ENCODE results near the gene ACOXL.

Gene ACOXL

DNA sequence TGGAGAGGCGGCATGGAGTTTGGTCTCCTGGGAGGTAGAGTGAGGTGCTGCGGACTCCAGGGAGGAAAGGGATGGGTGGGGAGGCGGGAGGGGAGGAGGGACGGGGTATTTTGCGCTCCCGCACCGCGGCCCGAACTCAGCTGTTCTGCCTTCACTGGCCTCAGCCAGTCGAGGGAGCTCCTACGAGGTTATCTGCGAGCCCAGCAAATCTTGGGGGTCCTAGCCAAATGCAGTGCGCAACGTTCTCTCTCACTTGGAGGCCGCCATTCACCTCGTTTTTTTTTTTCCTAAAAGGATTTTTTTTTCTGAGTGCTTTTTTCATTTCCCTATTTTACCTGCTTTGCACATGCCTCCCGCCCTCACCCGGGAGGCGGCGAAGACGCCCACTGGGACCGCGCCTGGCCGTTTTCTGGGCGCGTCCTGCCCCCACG lies 387.5 kb downstream of the ACOXL start:
- no peak for DNase-seq

DNA sequence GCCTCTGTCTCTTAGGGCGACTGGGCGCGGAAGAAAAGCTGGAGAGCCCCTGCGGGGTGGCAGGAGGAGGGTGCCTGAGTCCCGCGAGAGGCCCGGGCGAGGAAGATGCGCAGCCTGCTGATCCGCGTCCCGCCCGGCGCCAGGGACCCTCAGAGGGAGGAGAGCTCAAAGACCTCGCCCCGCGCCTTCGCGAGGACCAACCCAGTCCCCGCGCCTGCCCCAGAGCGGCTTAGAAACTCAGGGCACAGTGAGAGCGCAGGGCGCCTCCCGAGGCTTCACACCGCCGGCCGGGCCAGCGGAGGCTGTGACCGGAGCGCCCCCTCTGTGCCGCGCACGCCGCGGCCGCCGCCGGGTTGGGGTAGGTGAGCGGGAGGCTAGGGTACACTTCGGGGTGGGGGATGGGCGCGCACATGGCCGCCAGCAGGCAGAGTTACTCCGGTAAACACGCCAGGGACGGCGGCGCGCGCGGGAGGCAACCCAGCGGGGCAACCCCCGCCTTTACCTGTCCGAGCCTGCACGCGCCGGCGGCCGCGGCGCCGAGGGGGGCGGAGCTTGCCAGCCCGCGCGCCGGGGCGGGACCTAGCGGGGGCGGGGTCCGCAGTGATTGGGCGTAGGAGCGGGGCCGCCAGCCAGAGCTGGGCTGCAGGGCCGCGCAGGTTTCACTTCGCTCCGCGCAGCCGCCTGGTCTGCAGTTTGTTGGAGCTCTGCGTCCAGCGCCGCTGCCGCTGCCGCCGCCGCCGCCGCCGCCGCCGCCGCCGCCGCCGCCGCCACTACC lies 388.1 kb downstream of the ACOXL start, which contains the start of gene BCL2L11:
Gene BCL2L11 (plus strand): TSS at position 662 of the 775 bp plus-strand sequence. CDS start 2,832 bp downstream, outside the sequence.
- peak; percentile 90 for DNase-seq

DNA sequence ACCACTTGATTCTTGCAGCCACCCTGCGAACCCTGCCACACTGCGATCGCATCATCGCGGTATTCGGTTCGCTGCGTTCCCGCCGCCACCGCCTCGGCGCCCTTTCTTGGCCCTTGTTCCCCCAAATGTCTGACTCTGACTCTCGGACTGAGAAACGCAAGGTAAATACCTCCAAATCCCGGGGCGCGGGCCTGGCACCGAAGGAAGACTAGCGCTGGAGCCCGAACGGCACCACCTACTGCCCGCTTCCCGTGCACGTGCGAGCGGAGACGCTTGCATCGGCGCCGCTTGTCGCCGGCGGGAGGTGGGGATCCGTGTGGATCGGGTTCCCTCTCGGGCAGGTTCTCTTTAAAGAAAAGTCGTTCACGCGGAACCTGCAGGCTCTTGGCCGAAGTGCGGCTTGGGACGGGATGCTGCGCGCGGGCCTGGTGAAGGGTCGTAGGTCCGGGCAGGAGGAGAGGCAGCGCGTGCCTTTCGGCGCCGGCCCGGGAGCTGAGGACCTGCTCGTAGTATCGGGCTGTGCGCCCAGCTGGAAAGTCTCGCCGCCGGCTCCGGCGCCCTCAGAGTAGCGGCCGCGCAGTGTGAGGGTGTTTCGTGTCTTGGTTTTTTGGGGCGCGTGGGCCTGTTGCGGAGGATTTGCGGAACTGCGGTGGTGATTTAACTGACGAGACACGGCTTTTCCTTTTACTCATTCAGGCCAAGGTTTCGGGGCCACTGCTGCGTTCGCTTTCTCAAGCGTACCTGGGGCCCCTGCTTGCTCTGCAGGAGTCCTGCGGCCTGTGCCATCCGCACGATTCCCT lies 388.9 kb downstream of the ACOXL start:
- peak; percentile 42 for DNase-seq

DNA sequence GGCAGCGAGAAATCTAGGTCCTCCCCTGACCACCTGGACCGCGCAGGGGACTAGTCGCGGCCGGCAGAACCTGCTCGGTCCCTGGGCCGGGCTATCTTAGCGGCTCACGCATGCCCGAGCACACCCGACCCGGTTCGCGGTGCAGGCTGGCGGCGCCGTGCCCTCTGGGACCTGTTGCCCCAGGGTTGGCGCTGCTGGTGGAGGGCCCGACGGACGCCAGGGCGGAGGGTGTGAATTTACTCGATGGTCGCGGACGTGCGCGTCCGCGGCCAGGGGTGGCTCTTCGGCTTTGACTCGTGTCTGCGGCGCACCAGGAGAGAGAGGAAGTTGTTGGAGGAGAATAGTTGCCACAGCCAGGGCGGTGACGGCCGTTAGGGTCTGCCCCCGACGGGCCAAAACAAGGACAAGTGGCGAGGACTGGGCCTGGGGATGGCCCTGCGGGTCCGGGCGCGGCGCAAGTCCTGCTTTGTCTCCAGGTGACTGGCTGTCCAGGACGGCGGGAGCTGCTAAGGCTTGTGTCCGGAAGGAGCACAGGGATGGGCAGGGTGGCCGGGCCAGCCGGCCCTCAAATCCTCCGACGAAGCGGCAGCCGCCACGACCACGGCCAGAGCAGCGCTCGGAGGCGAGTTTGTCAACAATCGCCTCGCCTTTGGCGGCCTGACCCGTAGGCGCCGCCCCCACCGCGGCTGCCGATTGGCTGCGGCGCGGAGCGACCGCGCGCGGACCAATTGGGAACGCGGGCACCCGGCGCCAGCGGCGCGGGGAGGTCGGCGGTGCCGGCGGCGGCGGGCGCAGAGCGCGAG lies 389.7 kb downstream of the ACOXL start:
- DNase-seq: peak; percentile 86

DNA sequence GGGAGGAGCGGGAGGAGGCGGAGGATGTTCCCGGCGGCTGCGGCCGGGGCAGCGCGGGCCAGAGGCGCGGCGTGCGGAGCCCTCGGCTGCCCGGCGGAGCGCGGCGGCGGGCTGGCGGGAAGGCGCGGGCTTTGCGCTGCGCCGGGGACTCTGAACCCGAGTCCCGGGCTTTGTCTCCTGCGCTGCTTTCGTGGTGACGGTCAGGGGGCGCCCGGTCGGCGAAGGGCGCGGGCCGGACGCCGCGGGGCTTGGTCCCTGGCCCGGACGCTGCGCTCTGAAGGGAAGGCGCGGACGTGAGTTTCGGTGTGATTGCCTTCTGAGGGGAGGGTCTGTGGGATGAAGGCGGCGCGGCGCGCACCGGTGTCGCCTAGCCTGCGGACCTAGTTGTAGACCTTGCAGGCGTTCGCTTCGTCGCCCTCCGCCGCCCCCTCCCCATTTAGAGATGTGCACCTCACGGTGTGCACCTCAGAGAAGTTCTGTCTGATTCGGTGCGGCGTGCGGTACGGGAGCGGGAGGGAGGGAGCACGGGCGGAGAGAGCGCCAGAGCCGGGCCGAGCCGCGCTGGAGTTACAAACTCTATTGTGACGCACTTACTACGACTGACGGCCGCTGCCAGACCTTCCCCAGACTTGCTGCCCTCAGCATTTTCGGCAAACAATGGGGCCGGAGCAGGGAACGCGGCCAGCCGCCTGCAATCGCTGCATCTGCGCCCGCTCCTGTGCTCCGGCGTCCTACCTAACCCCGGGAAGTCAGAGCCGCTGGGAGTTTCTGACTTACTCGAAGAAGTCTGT lies 390.5 kb downstream of the ACOXL start:
- peak; percentile 34 for DNase-seq

DNA sequence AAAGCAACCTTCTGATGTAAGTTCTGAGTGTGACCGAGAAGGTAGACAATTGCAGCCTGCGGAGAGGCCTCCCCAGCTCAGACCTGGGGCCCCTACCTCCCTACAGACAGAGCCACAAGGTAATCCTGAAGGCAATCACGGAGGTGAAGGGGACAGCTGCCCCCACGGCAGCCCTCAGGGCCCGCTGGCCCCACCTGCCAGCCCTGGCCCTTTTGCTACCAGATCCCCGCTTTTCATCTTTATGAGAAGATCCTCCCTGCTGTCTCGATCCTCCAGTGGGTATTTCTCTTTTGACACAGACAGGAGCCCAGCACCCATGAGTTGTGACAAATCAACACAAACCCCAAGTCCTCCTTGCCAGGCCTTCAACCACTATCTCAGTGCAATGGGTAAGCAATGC lies 391.4 kb downstream of the ACOXL start:
- no peak for DNase-seq

DNA sequence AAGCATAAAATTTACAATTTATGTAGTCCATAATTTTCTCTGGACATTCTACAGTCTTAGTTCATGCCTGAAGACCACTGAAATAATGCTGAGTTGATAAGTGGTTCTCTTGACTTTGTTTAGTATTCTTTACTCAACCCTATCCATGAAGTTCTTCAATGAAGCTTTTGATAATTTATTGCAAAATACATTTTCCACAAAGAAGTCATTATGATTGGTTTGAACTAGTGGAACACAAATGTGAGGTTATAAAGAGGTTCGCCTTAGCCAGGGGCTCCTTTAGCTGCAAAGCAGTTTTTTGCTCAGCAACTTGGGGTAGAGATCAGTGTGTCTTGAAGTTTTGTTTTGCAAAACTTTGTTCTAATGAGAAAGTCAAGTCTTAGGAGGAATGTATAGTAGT lies 394.2 kb downstream of the ACOXL start:
- DNase-seq: no peak

DNA sequence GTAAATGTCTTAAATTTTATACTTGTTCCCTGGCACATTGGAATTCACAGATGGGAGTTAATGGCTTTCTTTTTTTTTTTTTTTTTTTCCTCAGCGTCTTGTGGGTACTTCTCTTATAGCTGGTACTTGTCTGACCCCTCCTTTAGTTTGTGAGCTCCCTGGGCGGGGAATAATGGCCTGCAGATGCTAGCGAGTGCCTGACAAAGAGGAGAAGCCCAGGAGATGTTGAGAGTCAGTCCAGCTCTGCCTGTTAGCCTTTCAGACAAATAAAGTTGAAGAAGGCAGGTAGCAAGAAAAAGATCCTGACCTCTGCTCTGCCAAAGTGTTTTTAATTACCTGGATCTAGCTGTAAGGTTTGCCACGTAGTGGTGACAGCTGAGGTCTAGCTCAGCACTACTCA lies 395.0 kb downstream of the ACOXL start:
- DNase-seq: no peak

DNA sequence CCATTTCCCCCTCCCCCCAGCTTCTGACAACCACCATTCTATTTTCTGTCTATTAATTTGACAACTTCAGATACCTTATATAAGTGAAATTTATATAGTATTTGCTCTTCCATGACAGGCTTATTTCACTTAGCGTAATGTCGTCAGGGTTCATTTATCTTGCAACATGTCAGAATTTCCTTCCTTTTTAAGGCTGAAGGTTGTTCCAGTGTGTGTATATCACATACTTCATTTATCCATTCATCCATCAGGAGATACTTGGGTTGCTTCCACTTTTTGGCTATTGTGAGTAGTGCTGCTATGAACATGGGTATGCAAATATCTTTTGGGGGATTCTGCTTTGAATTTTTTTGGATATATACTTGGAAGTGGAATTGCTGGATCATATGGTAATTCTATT lies 395.7 kb downstream of the ACOXL start:
- no peak for DNase-seq

DNA sequence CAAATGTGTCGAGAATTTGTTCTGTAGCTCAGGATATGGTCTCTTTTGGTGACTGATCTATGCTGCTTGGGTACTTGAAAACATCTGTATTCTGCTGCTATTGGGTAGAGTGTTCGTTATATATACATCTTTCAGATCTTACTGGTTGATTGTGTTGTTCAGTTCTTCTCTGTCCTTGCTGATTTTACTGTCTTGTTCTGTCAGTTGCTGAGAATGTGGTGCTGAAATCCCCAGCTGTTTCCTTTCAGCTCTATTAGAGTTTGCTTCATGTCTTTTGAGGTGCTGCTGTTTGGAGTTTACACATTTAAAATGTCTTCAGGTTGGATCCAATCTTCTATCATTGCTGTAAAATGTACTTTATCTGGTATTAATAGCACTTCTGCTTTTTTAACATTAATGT lies 401.2 kb downstream of the ACOXL start:
- no peak for DNase-seq

DNA sequence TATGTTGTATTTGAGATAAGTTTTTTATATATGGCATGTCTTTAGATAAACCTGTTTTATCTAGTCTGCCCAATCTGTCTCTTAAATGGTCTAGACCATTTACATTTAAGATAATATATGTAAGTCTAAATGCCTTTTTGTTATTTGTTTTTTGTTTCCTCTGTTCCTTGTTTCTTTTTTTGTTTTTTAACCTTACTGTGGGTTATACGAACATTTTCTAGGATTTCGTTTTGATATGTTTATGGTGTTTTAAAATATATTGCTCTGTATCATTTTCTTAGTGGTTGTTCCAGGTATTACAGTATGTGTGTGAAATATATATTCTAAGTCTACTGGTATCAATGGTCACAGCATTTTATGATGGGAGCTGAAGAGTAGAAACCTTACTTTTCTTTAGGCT lies 401.7 kb downstream of the ACOXL start:
- DNase-seq: no peak

DNA sequence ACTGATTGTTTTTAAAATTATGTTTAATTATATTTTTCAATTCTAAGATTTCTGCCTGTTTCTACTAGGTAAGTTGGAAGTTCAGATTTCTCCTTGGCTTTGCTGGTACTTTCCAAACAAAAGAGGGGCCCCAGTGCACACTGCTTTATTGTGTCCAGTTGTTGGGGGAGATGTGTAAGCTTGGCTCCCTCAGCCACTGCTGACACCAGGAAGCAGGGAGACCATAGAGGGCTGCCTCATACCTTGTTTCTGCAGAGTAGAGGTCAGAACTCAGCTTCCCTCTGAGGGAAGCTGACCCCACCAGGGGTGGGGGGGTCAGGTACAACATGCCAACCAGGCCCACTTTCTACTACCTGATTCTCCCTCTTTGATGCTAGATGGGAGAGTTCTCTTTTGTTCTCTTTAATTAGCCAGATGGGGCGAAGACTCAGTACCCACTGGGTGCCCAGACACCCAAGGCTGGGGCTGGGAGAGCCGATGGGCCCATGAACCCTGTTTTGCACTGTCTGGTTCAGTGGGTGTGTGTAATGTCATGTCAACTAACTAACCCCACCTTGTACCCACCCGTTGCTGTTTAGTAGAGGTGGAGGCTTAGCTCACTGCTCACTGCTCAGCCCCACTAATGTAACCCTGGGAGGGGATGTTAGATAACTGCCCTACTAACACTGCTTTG lies 403.0 kb downstream of the ACOXL start:
- DNase-seq: no peak

DNA sequence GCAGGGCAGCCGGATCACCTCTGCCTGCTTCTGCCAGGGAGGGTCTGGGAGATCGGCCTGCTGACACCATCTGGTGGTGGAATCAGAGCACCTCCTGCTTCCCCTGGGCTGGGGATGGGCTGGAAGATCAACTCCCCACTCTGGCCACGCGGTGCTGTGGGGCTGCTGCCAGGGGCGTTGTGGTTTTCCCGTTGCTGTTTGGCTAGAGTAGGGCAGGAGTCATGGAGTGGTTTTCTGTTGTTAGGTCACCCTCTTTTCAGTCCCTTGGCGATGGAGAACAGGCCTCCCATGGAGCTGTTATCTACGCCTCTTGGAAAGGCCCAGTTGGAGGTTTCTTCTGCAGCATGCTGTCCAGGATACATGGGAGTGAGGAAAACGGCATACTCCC lies 403.5 kb downstream of the ACOXL start:
- no peak for DNase-seq

DNA sequence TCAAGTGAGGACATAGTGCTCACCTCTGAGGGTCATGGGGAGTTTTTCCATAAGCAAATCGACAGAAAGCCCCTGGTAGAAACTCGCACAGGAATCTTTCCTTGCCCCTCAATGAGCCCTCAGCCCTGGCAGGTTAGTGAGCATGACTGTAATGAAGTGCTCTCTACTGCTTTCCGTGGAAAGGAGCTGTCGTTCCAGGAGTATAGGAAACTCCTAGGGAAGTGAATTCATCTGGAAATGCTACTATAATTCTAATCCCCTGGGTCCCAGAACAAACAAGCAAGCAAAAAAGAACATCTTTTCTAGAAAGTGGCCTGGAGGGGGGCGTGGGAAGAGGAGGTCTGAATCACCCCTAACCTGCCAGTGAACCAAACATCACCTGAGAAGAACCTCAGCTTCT lies 406.5 kb downstream of the ACOXL start:
- DNase-seq: no peak

DNA sequence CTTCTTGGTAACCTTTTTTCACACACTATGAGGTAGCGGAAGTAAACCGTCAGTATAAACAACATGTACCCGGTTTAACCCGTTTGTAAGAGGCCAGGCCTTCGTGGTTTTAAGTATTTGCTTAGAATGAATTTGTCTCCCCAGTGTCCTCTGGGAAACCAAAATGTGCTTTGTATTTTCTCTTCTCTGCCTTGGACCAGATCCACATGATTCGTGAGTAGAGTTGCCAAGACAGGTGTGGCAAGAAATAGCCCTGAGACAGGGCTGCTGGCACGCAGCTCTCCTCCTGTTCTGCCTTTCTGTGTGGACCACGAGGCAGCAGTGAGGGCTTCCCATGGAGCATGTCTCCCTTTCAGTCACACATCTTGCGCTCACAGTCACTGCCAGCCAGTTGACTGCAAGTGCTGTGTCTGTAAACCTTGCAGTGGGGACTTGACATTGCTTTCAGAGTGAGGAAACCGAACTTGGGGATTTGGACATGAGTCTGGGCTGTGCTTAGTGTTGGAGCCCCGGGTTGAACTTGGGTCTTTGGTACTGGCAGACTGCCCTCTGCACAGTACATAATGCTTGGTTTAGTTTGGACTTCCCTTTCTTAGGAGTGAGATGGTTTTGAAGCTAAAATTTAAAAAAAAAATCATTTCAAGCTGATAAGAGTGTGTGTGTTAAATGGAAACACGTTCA lies 407.4 kb downstream of the ACOXL start:
- DNase-seq: no peak

DNA sequence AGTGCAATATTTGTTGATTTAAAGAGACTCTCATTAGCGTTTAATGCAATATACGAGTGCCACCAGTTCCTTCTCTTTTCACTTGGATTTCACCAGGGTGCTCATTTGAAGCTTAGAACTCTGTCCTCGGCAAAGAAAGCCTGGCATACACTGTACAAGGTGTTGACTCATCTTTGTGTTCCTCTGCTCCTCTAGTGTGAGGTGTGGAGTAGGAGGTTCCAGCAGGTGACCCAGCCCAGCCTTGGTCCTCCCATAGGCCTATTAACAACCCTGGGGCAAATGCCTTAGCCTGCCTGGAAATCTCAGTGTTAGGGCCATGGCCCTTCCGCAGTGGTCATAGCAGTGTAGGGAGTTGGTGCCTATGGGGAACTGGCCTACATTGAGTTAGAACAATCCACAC lies 408.4 kb downstream of the ACOXL start:
- DNase-seq: no peak

DNA sequence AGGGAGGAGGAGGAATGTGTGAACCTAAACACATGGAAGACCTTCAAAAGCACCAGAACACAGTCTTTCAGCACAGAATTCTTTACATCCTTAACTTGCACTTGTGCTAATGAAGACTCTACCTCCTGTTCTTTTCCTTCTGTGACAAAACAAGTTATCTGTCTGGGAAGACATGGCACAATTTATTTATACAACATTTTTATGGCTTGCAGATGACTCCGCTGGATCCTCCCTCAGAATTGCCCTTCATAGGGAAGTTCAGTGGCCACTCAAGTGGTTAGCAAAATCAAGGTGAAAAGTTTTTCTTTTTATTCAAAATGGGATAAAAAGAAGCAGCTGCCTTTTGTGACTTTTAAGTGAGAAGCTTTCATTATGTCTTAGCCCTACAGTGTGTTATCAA lies 409.7 kb downstream of the ACOXL start:
- no peak for DNase-seq

DNA sequence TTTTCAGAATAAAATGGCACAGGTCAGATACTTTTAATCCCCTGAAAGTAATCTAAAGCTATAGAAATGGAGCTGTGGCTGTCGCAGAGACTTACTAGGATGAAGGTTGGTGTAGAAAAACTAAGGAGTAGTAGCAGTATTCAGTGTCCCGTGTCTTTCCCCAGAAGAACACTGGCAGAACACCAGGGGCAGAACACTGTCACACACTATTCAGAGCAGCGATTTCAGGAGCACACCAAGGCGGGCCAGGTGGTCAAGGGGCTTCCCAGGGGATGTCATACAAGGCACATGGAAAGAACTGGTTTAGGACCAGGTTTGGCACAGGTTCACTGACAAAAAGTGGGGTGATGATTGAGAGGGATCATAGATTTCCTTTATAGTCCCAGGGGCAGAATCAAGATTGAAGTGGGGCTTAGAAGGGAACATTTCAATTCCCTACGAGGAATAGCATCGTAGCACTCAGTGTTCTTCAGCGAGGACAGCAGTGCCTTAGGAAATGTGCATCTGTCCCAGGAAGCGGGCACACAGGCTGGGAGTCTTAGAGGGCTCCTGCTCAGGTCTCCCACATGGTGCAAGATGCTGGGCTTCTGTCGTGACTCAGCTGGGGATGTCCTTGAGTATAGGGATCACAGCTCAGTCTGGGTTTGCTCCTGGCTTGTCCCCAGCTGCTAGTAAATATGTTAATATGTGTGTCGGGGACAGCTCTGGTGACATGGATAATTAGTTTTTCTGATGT lies 410.9 kb downstream of the ACOXL start:
- no peak for DNase-seq

DNA sequence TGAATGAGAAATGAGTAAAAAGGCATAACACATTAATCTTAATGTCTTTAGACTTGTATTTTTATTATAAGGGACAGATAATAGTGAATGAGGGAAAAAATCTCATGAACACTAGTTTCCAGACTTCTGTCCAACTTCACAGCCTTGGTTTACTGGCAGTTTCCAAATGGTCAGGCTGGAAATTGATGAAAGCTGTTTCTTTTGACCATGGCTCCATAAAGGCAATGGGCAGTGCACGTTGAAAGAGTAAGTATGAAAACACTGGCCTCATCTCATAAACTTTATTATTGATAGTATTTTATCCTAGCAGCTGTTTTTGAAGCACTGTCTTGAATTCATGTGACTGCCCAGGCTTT lies 411.4 kb downstream of the ACOXL start:
- DNase-seq: no peak

DNA sequence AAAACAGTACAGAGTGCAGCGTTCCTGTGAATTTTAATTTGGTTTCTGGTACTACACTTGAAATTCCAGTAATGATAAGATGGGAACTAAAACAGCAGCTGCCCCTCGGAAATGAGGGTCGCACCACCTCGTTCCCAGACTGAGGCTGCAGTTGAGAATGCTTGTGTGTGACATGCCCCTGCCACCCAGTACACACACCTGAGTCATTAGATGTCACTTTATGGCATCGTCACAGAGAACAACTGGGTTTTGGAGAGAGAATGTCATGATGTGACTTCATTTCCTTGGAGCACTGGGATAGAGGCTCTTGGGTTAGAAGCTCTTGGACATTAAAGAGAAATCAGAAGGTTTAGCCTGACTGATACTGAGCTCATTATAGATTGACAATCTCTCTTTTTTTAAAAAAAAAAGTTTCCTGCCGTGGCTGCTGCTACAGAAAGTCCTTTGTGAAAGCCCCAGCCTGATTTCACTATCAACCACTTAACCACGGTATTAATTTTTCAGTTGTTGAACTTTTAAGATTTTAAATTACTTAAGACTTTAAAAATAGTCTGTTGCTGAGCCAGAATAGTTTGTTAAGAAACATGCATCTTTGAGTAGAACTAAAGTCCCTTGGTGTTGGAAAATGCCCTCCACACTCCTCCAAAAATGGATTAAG lies 412.9 kb downstream of the ACOXL start:
- no peak for DNase-seq

All from activated CD4-positive, alpha-beta T cell treated with anti-CD3 and anti-CD28 coated beads, Interleukin-10, Interleukin-2, amounts not matched to agents 100 ng/mL and 50 ng/mL, durations not matched to agents 16 hours and 8 hours (primary cell).